K562 (cell line): ENCODE data around the gene NSF. TPM values are rescaled to one million over a fixed set of nuclear protein-coding genes. Genes with fewer than 3 reads are reported as not detected.

ENCODE experiments used
- ARID3B ChIP-seq: fragments of 250-450 bp; sonication (Bioruptor Pico); IDR thresholded peaks from 2 replicates; pipeline ENCODE4 v1.4.0; 2020; ENCODE audit warnings: borderline replicate concordance
- BACH1 ChIP-seq: fragments of 200-800 bp; sonication (Bioruptor generic); IDR thresholded peaks from 2 replicates; pipeline ENCODE4 v1.6.1; 2016; ENCODE audit warnings: missing genetic modification characterization, missing compliant biosample characterization
- CHAMP1 ChIP-seq: fragments of 450-650 bp; IDR thresholded peaks from 2 replicates; pipeline ENCODE4 v1.6.1; 2016; ENCODE audit warnings: mild to moderate bottlenecking
- FIP1L1 ChIP-seq: fragments of 200-400 bp; formaldehyde crosslinking; IDR thresholded peaks from 2 replicates; pipeline ENCODE4 v1.6.1; 2018; ENCODE audit warnings: mild to moderate bottlenecking, low read depth, low read length; ENCODE audit not compliant: poor library complexity, severe bottlenecking
- GTF2E2 ChIP-seq: fragments of 200-800 bp; sonication (Bioruptor generic); IDR thresholded peaks from 2 replicates; pipeline ENCODE4 v1.6.1; 2016; ENCODE audit warnings: missing genetic modification characterization, missing compliant biosample characterization
- HMBOX1 ChIP-seq: sonication (generic); IDR thresholded peaks from 2 replicates; pipeline ENCODE4 v1.6.1; 2016
- HNRNPH1 ChIP-seq: fragments of 200-400 bp; formaldehyde crosslinking; optimal IDR thresholded peaks from 2 replicates; pipeline ENCODE3; 2017; ENCODE audit warnings: low read depth, mild to moderate bottlenecking, low read length, moderate library complexity
- KLF10 ChIP-seq: fragments of 250-450 bp; sonication (Bioruptor Pico); IDR thresholded peaks from 2 replicates; pipeline ENCODE4 v1.6.1; 2021; ENCODE audit warnings: matching md5 sums
- KLF6 ChIP-seq: fragments of 250-450 bp; sonication (Bioruptor Pico); IDR thresholded peaks from 2 replicates; pipeline ENCODE4 v1.4.0; 2020; ENCODE audit warnings: mild to moderate bottlenecking, moderate library complexity, borderline replicate concordance
- MAZ ChIP-seq, 2 experiments: fragments of 450-650 bp in 1 of 2; sonication (generic) in 1 of 2; formaldehyde crosslinking; IDR thresholded peaks in 1 of 2; conservative IDR thresholded peaks in 1 of 2; 2 replicates each; pipeline versions ENCODE4 v1.4.0 to v1.5.0; 2020; ENCODE audit warnings: mild to moderate bottlenecking in 1 of 2, missing genetic modification reagents in 1 of 2
- MCM5 ChIP-seq: fragments of 450-650 bp; IDR thresholded peaks from 2 replicates; pipeline ENCODE4 v1.6.1; 2016; ENCODE audit warnings: low read depth
- PHB ChIP-seq: fragments of 250-450 bp; sonication (Bioruptor Pico); IDR thresholded peaks from 2 replicates; pipeline ENCODE4 v1.5.0; 2021
- PREB ChIP-seq: sonication (generic); formaldehyde crosslinking; IDR thresholded peaks from 2 replicates; pipeline ENCODE4 v1.8.1; 2023; ENCODE audit warnings: mild to moderate bottlenecking, missing genetic modification reagents
- SMC3 ChIP-seq: conservative IDR thresholded peaks from 2 replicates; pipeline ENCODE4 v1.6.1; 2011; ENCODE audit warnings: low read depth, low read length, improper control_type of control experiment; ENCODE audit not compliant: insufficient read depth
- U2AF1 ChIP-seq: fragments of 200-400 bp; formaldehyde crosslinking; optimal IDR thresholded peaks from 2 replicates; pipeline ENCODE3; 2017; ENCODE audit warnings: mild to moderate bottlenecking, low read depth, low read length, moderate library complexity
- ZBTB43 ChIP-seq: sonication (generic); formaldehyde crosslinking; IDR thresholded peaks from 2 replicates; pipeline ENCODE4 v1.8.0; 2023; ENCODE audit warnings: mild to moderate bottlenecking, missing genetic modification reagents
- ZKSCAN8 ChIP-seq: fragments of 200-800 bp; sonication (Bioruptor generic); IDR thresholded peaks from 2 replicates; pipeline ENCODE4 v1.6.1; 2016; ENCODE audit warnings: missing genetic modification characterization, missing compliant biosample characterization
- ZNF12 ChIP-seq: sonication (generic); formaldehyde crosslinking; IDR thresholded peaks from 2 replicates; pipeline ENCODE4 v1.4.0; 2020; ENCODE audit warnings: mild to moderate bottlenecking, missing genetic modification reagents
- ZNF146 ChIP-seq: IDR thresholded peaks from one replicate; pipeline ENCODE4 v1.6.1; 2018; ENCODE audit warnings: missing compliant biosample characterization; ENCODE audit not compliant: unreplicated experiment
- ZNF232 ChIP-seq: sonication (generic); formaldehyde crosslinking; IDR thresholded peaks from 2 replicates; pipeline ENCODE4 v1.8.0; 2022; ENCODE audit warnings: mild to moderate bottlenecking, missing genetic modification reagents
- ZNF354B ChIP-seq: fragments of 250-450 bp; sonication (Bioruptor Pico); IDR thresholded peaks from 2 replicates; pipeline ENCODE4 v1.4.0; 2020
- ZNF445 ChIP-seq: fragments of 250-450 bp; sonication (Bioruptor Pico); IDR thresholded peaks from 2 replicates; pipeline ENCODE4 v1.4.0; 2020; ENCODE audit warnings: low read depth, mild to moderate bottlenecking, moderate library complexity
- polyA plus RNA-seq, 8 experiments: library from polyadenylated mRNA; depleted of rRNA in 4 of 8; stranded (reverse) in 5 of 8; unstranded in 3 of 8; fragments of >200 nt; fragmentation: Nextera tagmentation in 2 of 8; fragmentation: Illumina TruSeq in 1 of 8; extraction: Ambion mirVana in 2 of 8; extraction: Trizol in 1 of 8; gene quantifications; 2 replicates each; pipeline versions ENCODE4 v1.2.1 to v1.2.3, GENCODE V29; 2011 to 2014; ENCODE audit warnings: inconsistent platforms in 1 of 8, missing spikeins in 1 of 8
- total RNA-seq, 7 experiments: library from RNA; depleted of rRNA in 6 of 7; stranded (reverse); fragments of >200 nt in 6 of 7; fragmentation: Illumina TruSeq in 2 of 7; extraction: Trizol in 2 of 7; gene quantifications; 2 replicates each; pipeline versions ENCODE4 v1.2.1 to v1.2.3, GENCODE V29; 2011 to 2021; ENCODE audit warnings: low replicate concordance in 1 of 7

Gene NSF
- total and polyA plus RNA-seq, 9 of the 15 experiments (the other 6 are each of a cell fraction or from before 2014, with no cell fraction given), result 16.7 to 39.8 (median 36.7) TPM

GRCh38 chr17:46770818-46771560 is 180.5 kb downstream of the NSF start (continued):
- no peak for TF ChIP-seq HNRNPH1
- TF ChIP-seq ZKSCAN8, result no peak
- no peak for TF ChIP-seq GTF2E2
- no peak for TF ChIP-seq PREB
- TF ChIP-seq ZNF146 (CRISPR knock-in tag), result no peak
- no peak for TF ChIP-seq CHAMP1
- TF ChIP-seq MCM5, result no peak
- TF ChIP-seq ZNF232, result no peak
- TF ChIP-seq KLF6, result no peak
- TF ChIP-seq ARID3B (CRISPR knock-in tag), result no peak
- no peak for TF ChIP-seq KLF10 (CRISPR knock-in tag)
- TF ChIP-seq SMC3, result no peak
- TF ChIP-seq FIP1L1, result peak; percentile 51
- TF ChIP-seq ZBTB43 (CRISPR knock-in tag), result no peak
- TF ChIP-seq HMBOX1, result no peak
- no peak for TF ChIP-seq U2AF1
- TF ChIP-seq ZNF445 (CRISPR knock-in tag), result no peak
- TF ChIP-seq PHB (CRISPR knock-in tag), result no peak
- TF ChIP-seq ZNF12 (CRISPR knock-in tag), result no peak
- no peak for TF ChIP-seq BACH1 (tag)
- TF ChIP-seq ZNF354B (CRISPR knock-in tag), result no peak
- TF ChIP-seq MAZ (CRISPR knock-in tag; conservative IDR thresholded peaks at IDR 0.05 in 1 of 2, IDR thresholded peaks at IDR 0.05 in 1 of 2), result no peak; a peak in 2 of 4 replicates
